ENCODE measurements around the gene SENP3. TPM values are rescaled to one million over a fixed set of nuclear protein-coding genes. Genes with fewer than 3 reads are reported as not detected.

SENP3 gene
- total and polyA plus RNA-seq, 2 of the 13 experiments (the other 11 are each of a cell fraction or from before 2014, with no cell fraction given), result 55.8 to 75.4 TPM

GRCh38 chr17:7573324-7574080, 11.8 kb downstream of the SENP3 start (continued):
- no peak; the same call in 1 of the 2 replicates for TF ChIP-seq TBX2 (CRISPR knock-in tag; IDR thresholded peaks at IDR 0.05; ENCODE audit: borderline replicate concordance)
- TF ChIP-seq ZNF569 (CRISPR knock-in tag; IDR thresholded peaks at IDR 0.05; ENCODE audit: borderline replicate concordance), result no peak
- TF ChIP-seq KDM5B (CRISPR knock-in tag; IDR thresholded peaks at IDR 0.05; ENCODE audit: borderline replicate concordance), result peak; percentile 58
- TF ChIP-seq ZNF672 (CRISPR knock-in tag; IDR thresholded peaks at IDR 0.05), result no peak
- peak; percentile 36; the same call in 1 of the 2 replicates for TF ChIP-seq ZNF501 (CRISPR knock-in tag; IDR thresholded peaks at IDR 0.05)
- peak; percentile 73 for TF ChIP-seq RBM39 (IDR thresholded peaks at IDR 0.05; ENCODE audit: low read depth, low read length, poor library complexity, severe bottlenecking)
- no peak for TF ChIP-seq HMGA1 (CRISPR knock-in tag; conservative IDR thresholded peaks at IDR 0.05)
- peak; percentile 55 for TF ChIP-seq REPIN1 (CRISPR knock-in tag; IDR thresholded peaks at IDR 0.05; ENCODE audit: borderline replicate concordance, low read depth)
- 0 out of 2 replicates have a peak, but pooled peaks have one; percentile 37 for TF ChIP-seq TAF1 (CRISPR knock-in tag; IDR thresholded peaks at IDR 0.05)
- TF ChIP-seq NONO (IDR thresholded peaks at IDR 0.05), result no peak
- TF ChIP-seq NONO (CRISPR knock-in tag; conservative IDR thresholded peaks at IDR 0.05), result peak; percentile 82; the same call in 1 of the 2 replicates
- no peak for TF ChIP-seq ZNF354B (CRISPR knock-in tag; IDR thresholded peaks at IDR 0.05)
- TF ChIP-seq ZHX2 (IDR thresholded peaks at IDR 0.05; ENCODE audit: low read depth), result peak; percentile 48; the same call in 1 of the 2 replicates
- peak; percentile 76; the same call in 1 of the 2 replicates for TF ChIP-seq ZHX2 (CRISPR knock-in tag; IDR thresholded peaks at IDR 0.05; ENCODE audit: borderline replicate concordance)
- TF ChIP-seq ERF (CRISPR knock-in tag; IDR thresholded peaks at IDR 0.05), result peak; percentile 49; the same call in 1 of the 2 replicates
- no peak for TF ChIP-seq ZNF382 (CRISPR knock-in tag; IDR thresholded peaks at IDR 0.05; ENCODE audit: borderline replicate concordance)
- no peak for TF ChIP-seq NFE2 (CRISPR knock-in tag; IDR thresholded peaks at IDR 0.05)
- TF ChIP-seq ZNF639 (CRISPR knock-in tag; conservative IDR thresholded peaks at IDR 0.05), result no peak
- no peak for TF ChIP-seq JUNB (CRISPR knock-in tag; IDR thresholded peaks at IDR 0.05; ENCODE audit: borderline replicate concordance)
- no peak for TF ChIP-seq RFX3 (CRISPR knock-in tag; IDR thresholded peaks at IDR 0.05)
- no peak for TF ChIP-seq DDIT3 (CRISPR knock-in tag; IDR thresholded peaks at IDR 0.05)
